Activated naive CD8-positive, alpha-beta T cell (primary cell): ENCODE results near the gene PDE4DIP.
"Not testable (repeated sequence)": the region's sequence is repeated elsewhere in the genome, so short reads cannot be mapped to it uniquely, and the experiment has no call there.

Experiments
- H3K27ac Mint-ChIP-seq: one replicate; pipeline ENCODE4 v1.8.0; 2021; ENCODE audit warnings: mixed read lengths
- H3K27me3 Mint-ChIP-seq: one replicate; pipeline ENCODE4 v1.8.0; 2021; ENCODE audit warnings: mixed read lengths
- H3K36me3 Mint-ChIP-seq: one replicate; pipeline ENCODE4 v1.8.0; 2021; ENCODE audit warnings: mixed read lengths
- H3K4me1 Mint-ChIP-seq: one replicate; pipeline ENCODE4 v1.8.0; 2021; ENCODE audit warnings: low read depth, mixed read lengths
- H3K4me3 Mint-ChIP-seq: one replicate; pipeline ENCODE4 v1.8.0; 2021; ENCODE audit warnings: mild to moderate bottlenecking, mixed read lengths
- H3K9me3 Mint-ChIP-seq: one replicate; pipeline ENCODE4 v1.8.0; 2021; ENCODE audit warnings: low read depth, mixed read lengths

PDE4DIP gene

GRCh38 chr1:148894360-148895352 is 50.4 kb downstream of the PDE4DIP start:
- H3K36me3 Mint-ChIP-seq, H3K27me3 Mint-ChIP-seq, H3K9me3 Mint-ChIP-seq, H3K27ac Mint-ChIP-seq, H3K4me3 Mint-ChIP-seq, H3K4me1 Mint-ChIP-seq: not testable (repeated sequence)

- not testable (repeated sequence) for H3K4me3 Mint-ChIP-seq, H3K9me3 Mint-ChIP-seq, H3K36me3 Mint-ChIP-seq, H3K27ac Mint-ChIP-seq, H3K27me3 Mint-ChIP-seq, H3K4me1 Mint-ChIP-seq
Observed at GRCh38 chr1:148900026-148900425, 55.8 kb downstream of the PDE4DIP start.

- not testable (repeated sequence) for H3K27ac Mint-ChIP-seq, H3K9me3 Mint-ChIP-seq, H3K36me3 Mint-ChIP-seq, H3K4me3 Mint-ChIP-seq, H3K27me3 Mint-ChIP-seq, H3K4me1 Mint-ChIP-seq
Observed at GRCh38 chr1:148900691-148901090, 56.5 kb downstream of the PDE4DIP start.

GRCh38 chr1:148901150-148901952 is 57.1 kb downstream of the PDE4DIP start:
- not testable (repeated sequence) for H3K9me3 Mint-ChIP-seq, H3K36me3 Mint-ChIP-seq, H3K27ac Mint-ChIP-seq

GRCh38 chr1:148901953-148902341 is 57.7 kb downstream of the PDE4DIP start:
- not testable (repeated sequence) for H3K27ac Mint-ChIP-seq, H3K4me3 Mint-ChIP-seq, H3K36me3 Mint-ChIP-seq, H3K27me3 Mint-ChIP-seq, H3K4me1 Mint-ChIP-seq, H3K9me3 Mint-ChIP-seq

More at GRCh38 chr1:148901150-148901952, 57.1 kb downstream of the PDE4DIP start:
- H3K27me3 Mint-ChIP-seq, H3K4me3 Mint-ChIP-seq, H3K4me1 Mint-ChIP-seq: not testable (repeated sequence)

GRCh38 chr1:148909219-148909826 is 65.1 kb downstream of the PDE4DIP start:
- H3K27me3 Mint-ChIP-seq, H3K9me3 Mint-ChIP-seq, H3K27ac Mint-ChIP-seq, H3K4me3 Mint-ChIP-seq, H3K4me1 Mint-ChIP-seq, H3K36me3 Mint-ChIP-seq: not testable (repeated sequence)

- not testable (repeated sequence) for H3K9me3 Mint-ChIP-seq, H3K27me3 Mint-ChIP-seq, H3K4me1 Mint-ChIP-seq, H3K4me3 Mint-ChIP-seq, H3K36me3 Mint-ChIP-seq, H3K27ac Mint-ChIP-seq
Observed at GRCh38 chr1:148911303-148911928, 67.2 kb downstream of the PDE4DIP start.

GRCh38 chr1:148916222-148916621 is 72.0 kb downstream of the PDE4DIP start:
- H3K27me3 Mint-ChIP-seq, H3K27ac Mint-ChIP-seq, H3K4me1 Mint-ChIP-seq, H3K36me3 Mint-ChIP-seq, H3K9me3 Mint-ChIP-seq, H3K4me3 Mint-ChIP-seq: not testable (repeated sequence)

GRCh38 chr1:148916695-148917348 is 72.6 kb downstream of the PDE4DIP start:
- H3K4me3 Mint-ChIP-seq, H3K36me3 Mint-ChIP-seq, H3K9me3 Mint-ChIP-seq, H3K27me3 Mint-ChIP-seq, H3K27ac Mint-ChIP-seq, H3K4me1 Mint-ChIP-seq: not testable (repeated sequence)

GRCh38 chr1:148918836-148919447 is 74.7 kb downstream of the PDE4DIP start:
- H3K36me3 Mint-ChIP-seq, H3K27ac Mint-ChIP-seq, H3K27me3 Mint-ChIP-seq, H3K4me3 Mint-ChIP-seq, H3K4me1 Mint-ChIP-seq, H3K9me3 Mint-ChIP-seq: not testable (repeated sequence)

- not testable (repeated sequence) for H3K36me3 Mint-ChIP-seq, H3K9me3 Mint-ChIP-seq, H3K27ac Mint-ChIP-seq, H3K4me1 Mint-ChIP-seq, H3K4me3 Mint-ChIP-seq, H3K27me3 Mint-ChIP-seq
Observed at GRCh38 chr1:148921047-148921446, 76.8 kb downstream of the PDE4DIP start.

- H3K4me3 Mint-ChIP-seq, H3K36me3 Mint-ChIP-seq, H3K27ac Mint-ChIP-seq, H3K27me3 Mint-ChIP-seq, H3K4me1 Mint-ChIP-seq, H3K9me3 Mint-ChIP-seq: not testable (repeated sequence)
Observed at GRCh38 chr1:148923798-148924197, 79.6 kb downstream of the PDE4DIP start.

- H3K4me1 Mint-ChIP-seq, H3K27ac Mint-ChIP-seq, H3K9me3 Mint-ChIP-seq, H3K36me3 Mint-ChIP-seq, H3K27me3 Mint-ChIP-seq, H3K4me3 Mint-ChIP-seq: not testable (repeated sequence)
Observed at GRCh38 chr1:148927645-148928044, 83.4 kb downstream of the PDE4DIP start.

- H3K4me3 Mint-ChIP-seq, H3K9me3 Mint-ChIP-seq, H3K27ac Mint-ChIP-seq, H3K4me1 Mint-ChIP-seq, H3K27me3 Mint-ChIP-seq, H3K36me3 Mint-ChIP-seq: not testable (repeated sequence)
Observed at GRCh38 chr1:148929253-148929652, 85.0 kb downstream of the PDE4DIP start.
